Mesenchymal stem cell (in vitro differentiated cells and primary cell): Measurements from ENCODE around the gene AFF2.

ENCODE experiments used
- DNase-seq: peaks from one replicate; pipeline ENCODE4 v3.0.0-alpha.2; 2013
- H2AFZ ChIP-seq: one replicate; pipeline ENCODE4 v1.6.1; 2013; ENCODE audit warnings: low read depth, mild to moderate bottlenecking, control low read depth, inconsistent platforms, low read length, moderate library complexity
- H2AK5ac ChIP-seq: 2 replicates; pipeline ENCODE4 v1.6.1; 2013; ENCODE audit warnings: low read length, moderate library complexity, mild to moderate bottlenecking, inconsistent platforms; ENCODE audit not compliant: severe bottlenecking
- H2BK120ac ChIP-seq: one replicate; pipeline ENCODE4 v1.6.1; 2013; ENCODE audit warnings: low read depth, mild to moderate bottlenecking, inconsistent platforms, low read length, moderate library complexity
- H2BK12ac ChIP-seq, 2 experiments: one replicate each; pipeline ENCODE4 v1.6.1; 2013; ENCODE audit warnings: inconsistent platforms in 2 of 2, low read length in 2 of 2, mild to moderate bottlenecking in 2 of 2, moderate library complexity in 2 of 2, control low read depth in 1 of 2
- H2BK15ac ChIP-seq: one replicate; pipeline ENCODE4 v1.6.1; 2013; ENCODE audit warnings: mild to moderate bottlenecking, low read depth, inconsistent platforms; ENCODE audit not compliant: poor library complexity, severe bottlenecking
- H2BK5ac ChIP-seq: 2 replicates; pipeline ENCODE4 v1.6.1; 2013; ENCODE audit warnings: low read depth, mild to moderate bottlenecking, low read length, control low read depth, inconsistent platforms; ENCODE audit not compliant: poor library complexity, severe bottlenecking
- H3K14ac ChIP-seq, 2 experiments: one replicate each; pipeline ENCODE4 v1.6.1; 2013; ENCODE audit warnings: inconsistent platforms in 2 of 2, low read length in 2 of 2, control low read depth in 1 of 2, mild to moderate bottlenecking in 1 of 2, moderate library complexity in 1 of 2
- H3K18ac ChIP-seq, 2 experiments: one replicate each; pipeline ENCODE4 v1.6.1; 2013; ENCODE audit warnings: inconsistent platforms in 2 of 2, low read length in 2 of 2, control low read depth in 1 of 2, low read depth in 1 of 2, mild to moderate bottlenecking in 1 of 2
- H3K23ac ChIP-seq, 2 experiments: one replicate each; pipeline ENCODE4 v1.6.1; 2013; ENCODE audit warnings: inconsistent platforms in 2 of 2, low read length in 2 of 2, mild to moderate bottlenecking in 2 of 2, moderate library complexity in 2 of 2, control low read depth in 1 of 2
- H3K27ac ChIP-seq: 2 replicates; pipeline ENCODE4 v1.5.1; 2013; ENCODE audit warnings: mild to moderate bottlenecking, moderate library complexity, low read length, control low read depth, inconsistent platforms; ENCODE audit not compliant: poor library complexity, severe bottlenecking
- H3K27me3 ChIP-seq, 2 experiments: 2 replicates each; pipeline versions ENCODE4 v1.6.1 to v1.7.0; 2013; ENCODE audit warnings: low read length in 2 of 2, mild to moderate bottlenecking in 2 of 2, moderate library complexity in 2 of 2, control low read depth in 1 of 2, inconsistent platforms in 1 of 2; ENCODE audit not compliant: control insufficient read depth in 1 of 2, insufficient read depth in 1 of 2
- H3K36me3 ChIP-seq, 2 experiments: 2 replicates each; pipeline versions ENCODE4 v1.6.1 to v1.7.0; 2013; ENCODE audit warnings: low read length in 2 of 2, control low read depth in 1 of 2, inconsistent platforms in 1 of 2, low read depth in 1 of 2, mild to moderate bottlenecking in 1 of 2; ENCODE audit not compliant: insufficient read depth in 2 of 2, control insufficient read depth in 1 of 2
- H3K4ac ChIP-seq, 2 experiments: one replicate each; pipeline ENCODE4 v1.6.1; 2013; ENCODE audit warnings: inconsistent platforms in 2 of 2, low read length in 2 of 2, mild to moderate bottlenecking in 2 of 2, moderate library complexity in 2 of 2, control low read depth in 1 of 2, low read depth in 1 of 2
- H3K4me1 ChIP-seq: 2 replicates; pipeline ENCODE4 v1.6.1; 2013; ENCODE audit warnings: low read depth, low read length, control low read depth; ENCODE audit not compliant: control insufficient read depth, insufficient read depth
- H3K4me2 ChIP-seq: 2 replicates; pipeline ENCODE4 v1.6.1; 2013; ENCODE audit warnings: low read length, mild to moderate bottlenecking, inconsistent platforms; ENCODE audit not compliant: poor library complexity, severe bottlenecking
- H3K4me3 ChIP-seq, 2 experiments: 2 replicates each; pipeline versions ENCODE4 v1.5.1 to v1.7.0; 2013; ENCODE audit warnings: low read length in 2 of 2, mild to moderate bottlenecking in 2 of 2, control low read depth in 1 of 2, low read depth in 1 of 2; ENCODE audit not compliant: insufficient read depth in 1 of 2
- H3K79me1 ChIP-seq: replicated peaks from 2 replicates; pipeline ENCODE4 v1.6.1; 2013; ENCODE audit warnings: mild to moderate bottlenecking, control low read depth, low read length, inconsistent platforms; ENCODE audit not compliant: poor library complexity, severe bottlenecking
- H3K9ac ChIP-seq: 2 replicates; pipeline ENCODE4 v1.7.0; 2013; ENCODE audit warnings: mild to moderate bottlenecking, low read length, moderate library complexity
- H3K9me3 ChIP-seq: 2 replicates; pipeline ENCODE4 v1.7.0; 2013; ENCODE audit warnings: mild to moderate bottlenecking, low read length; ENCODE audit not compliant: control insufficient read depth
- H4K8ac ChIP-seq: one replicate; pipeline ENCODE4 v1.6.1; 2013; ENCODE audit warnings: inconsistent platforms, mild to moderate bottlenecking, low read length, moderate library complexity
- H4K91ac ChIP-seq: one replicate; pipeline ENCODE4 v1.6.1; 2013; ENCODE audit warnings: mild to moderate bottlenecking, low read length, inconsistent platforms
- WGBS: methylation state at CpG from one replicate; pipeline ENCODE4 v1.1.7; 2013; ENCODE audit warnings: mixed read lengths; 5-methylcytosine and 5-hydroxymethylcytosine counted together

AFF2 gene

DNA sequence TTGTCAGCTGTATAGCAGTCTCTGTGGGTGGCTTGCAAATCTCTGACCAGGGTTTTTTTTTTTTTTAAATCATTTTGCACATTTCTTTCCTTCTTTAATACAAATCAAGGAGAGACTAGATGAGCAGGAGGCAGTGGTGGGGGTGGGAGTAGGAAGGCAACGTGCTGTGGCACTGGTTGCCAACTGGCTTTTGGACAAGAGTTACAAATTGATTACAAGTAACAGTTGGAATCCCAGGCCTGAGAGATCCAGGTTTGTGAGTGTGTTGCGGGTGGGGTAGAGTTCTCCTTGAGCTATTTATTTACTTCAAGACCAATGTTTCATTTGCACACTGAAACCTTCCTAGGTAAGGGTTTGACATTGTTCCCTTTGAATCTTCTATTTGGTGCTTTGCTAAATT is 325.3 kb downstream of the AFF2 start:
- H2BK5ac ChIP-seq: no peak overlapping the region
- H3K4me2 ChIP-seq: no peak overlapping the region
- H3K27ac ChIP-seq: no peak overlapping the region
- no peak overlapping the region for H4K8ac ChIP-seq
- no peaks in the 10 kb centered on the region for H3K4me1 ChIP-seq
- H2AFZ ChIP-seq: no peak overlapping the region
- H2AK5ac ChIP-seq: no peak overlapping the region
- no peak overlapping the region for H4K91ac ChIP-seq
- no peak overlapping the region for H3K14ac ChIP-seq
- no peak overlapping the region for H3K23ac ChIP-seq
- H3K9ac ChIP-seq: no peak overlapping the region
- H3K79me1 ChIP-seq: no peaks in the 10 kb centered on the region
- H3K36me3 ChIP-seq: no peaks in the 10 kb centered on the region
- no peak overlapping the region for H3K4ac ChIP-seq
- H2BK12ac ChIP-seq: no peak overlapping the region
- WGBS: 50% methylated on average over 1 of the region's 2 CpGs
- H3K27me3 ChIP-seq: no peaks in the 10 kb centered on the region
- no peak overlapping the region for H2BK120ac ChIP-seq
- H3K9me3 ChIP-seq: no peaks in the 10 kb centered on the region
- H3K4me3 ChIP-seq: no peak overlapping the region
- no peak overlapping the region for H3K18ac ChIP-seq
- H2BK15ac ChIP-seq: no peak overlapping the region
- DNase-seq: no peak

DNA sequence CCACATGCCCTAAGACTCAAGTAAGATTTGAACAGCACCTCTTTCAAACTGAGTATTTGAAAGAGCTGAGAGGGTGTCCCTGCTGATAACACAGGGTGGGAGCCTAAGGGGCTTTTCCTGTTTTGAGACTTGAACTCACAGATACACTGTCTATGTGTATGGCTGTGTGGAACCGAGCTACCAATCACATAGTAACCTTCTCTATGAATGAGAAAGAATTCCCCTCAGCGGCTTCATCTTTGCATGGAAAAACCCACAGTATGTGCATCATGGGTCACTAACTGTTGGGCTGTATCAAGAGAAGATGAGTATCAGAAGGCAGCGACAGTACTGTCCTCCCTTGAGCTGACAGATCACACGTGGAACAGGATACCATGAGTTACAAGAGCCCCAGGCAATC is 336.3 kb downstream of the AFF2 start:
- H2AK5ac ChIP-seq: no peak overlapping the region
- H3K4me1 ChIP-seq: no peaks in the 10 kb centered on the region
- no peak overlapping the region for H2BK15ac ChIP-seq
- no peaks in the 10 kb centered on the region for H3K27me3 ChIP-seq
- no peaks in the 10 kb centered on the region for H3K79me1 ChIP-seq
- H2BK5ac ChIP-seq: no peak overlapping the region
- DNase-seq: no peak
- H3K9ac ChIP-seq: no peak overlapping the region
- no peak overlapping the region for H4K8ac ChIP-seq
- H2AFZ ChIP-seq: no peak overlapping the region
- H2BK12ac ChIP-seq: no peak overlapping the region
- H3K4me3 ChIP-seq: no peak overlapping the region
- H3K18ac ChIP-seq: no peak overlapping the region
- H3K4ac ChIP-seq: no peak overlapping the region
- H3K36me3 ChIP-seq: no peaks in the 10 kb centered on the region
- no peak overlapping the region for H3K4me2 ChIP-seq
- H3K23ac ChIP-seq: no peak overlapping the region
- no peak overlapping the region for H3K14ac ChIP-seq
- H4K91ac ChIP-seq: no peak overlapping the region
- peaks cover 6% of the 10 kb centered on the region for H3K9me3 ChIP-seq
- 94% methylated on average over 2 of the region's 4 CpGs for WGBS
- no peak overlapping the region for H2BK120ac ChIP-seq
- H3K27ac ChIP-seq: no peak overlapping the region

DNA sequence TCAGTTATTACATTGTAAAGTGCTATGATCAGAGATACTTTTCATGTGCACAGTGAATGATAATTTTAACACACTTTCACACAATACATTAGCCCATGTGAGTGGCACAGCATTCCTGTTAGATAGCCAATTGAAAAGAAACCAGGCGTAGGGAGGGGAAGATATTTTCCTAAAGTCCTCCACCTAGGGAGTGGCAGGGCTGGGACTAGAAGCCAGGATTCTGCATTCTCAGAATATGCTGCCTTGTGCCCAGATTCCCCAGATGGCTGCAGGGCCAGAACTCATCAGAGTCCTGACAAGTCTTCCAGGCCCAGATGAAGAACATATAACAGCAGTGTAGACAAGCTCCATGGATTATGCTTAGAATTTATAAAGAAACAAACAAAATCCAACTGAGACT is 350.2 kb downstream of the AFF2 start:
- H3K79me1 ChIP-seq: no peaks in the 10 kb centered on the region
- no peak overlapping the region for H2AFZ ChIP-seq
- H3K14ac ChIP-seq: no peak overlapping the region
- no peak overlapping the region for H3K4me3 ChIP-seq
- no peak for DNase-seq
- no peak overlapping the region for H3K23ac ChIP-seq
- no peak overlapping the region for H3K9ac ChIP-seq
- no peaks in the 10 kb centered on the region for H3K4me1 ChIP-seq
- H2BK120ac ChIP-seq: no peak overlapping the region
- no peaks in the 10 kb centered on the region for H3K27me3 ChIP-seq
- no peak overlapping the region for H2BK5ac ChIP-seq
- H2BK12ac ChIP-seq: no peak overlapping the region
- WGBS: no CpG with 5 or more reads among the region's 1 CpG
- H4K91ac ChIP-seq: no peak overlapping the region
- H3K4ac ChIP-seq: no peak overlapping the region
- no peak overlapping the region for H3K18ac ChIP-seq
- no peak overlapping the region for H2AK5ac ChIP-seq
- no peak overlapping the region for H2BK15ac ChIP-seq
- H3K4me2 ChIP-seq: no peak overlapping the region
- H4K8ac ChIP-seq: no peak overlapping the region
- H3K36me3 ChIP-seq: no peaks in the 10 kb centered on the region
- no peaks in the 10 kb centered on the region for H3K9me3 ChIP-seq
- H3K27ac ChIP-seq: no peak overlapping the region

DNA sequence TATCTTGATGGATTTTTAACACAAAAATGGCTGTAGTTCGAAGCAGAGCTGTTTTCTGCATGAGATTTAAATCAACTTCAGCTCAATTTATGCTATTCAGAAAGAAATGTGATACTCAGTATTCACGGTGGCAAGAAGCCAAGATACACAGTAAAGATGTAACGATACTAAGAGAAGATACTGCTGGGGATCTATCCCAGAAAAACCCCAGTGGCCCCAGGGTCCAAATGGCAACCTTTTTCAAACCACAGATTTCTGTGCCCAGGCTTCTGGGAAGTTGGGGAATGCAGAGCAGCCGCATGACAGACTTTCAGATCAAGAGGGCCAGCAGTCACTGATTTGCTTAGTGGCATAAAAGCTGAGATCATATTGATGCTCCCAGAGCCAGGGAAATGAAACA is 353.9 kb downstream of the AFF2 start:
- DNase-seq: no peak
- Histone ChIP-seq H4K91ac (no peak overlapping the region), H3K27ac (no peak overlapping the region), H3K4me1 (no peaks in the 10 kb centered on the region), H3K9me3 (no peaks in the 10 kb centered on the region), H3K9ac (no peak overlapping the region), H3K27me3 (no peaks in the 10 kb centered on the region), H3K36me3 (no peaks in the 10 kb centered on the region), H3K4me2 (no peak overlapping the region), H2BK120ac (no peak overlapping the region), H3K18ac (no peak overlapping the region), H2AFZ (no peak overlapping the region), H2BK15ac (no peak overlapping the region), H2BK5ac (no peak overlapping the region), H4K8ac (no peak overlapping the region), H2BK12ac (no peak overlapping the region), H3K4ac (no peak overlapping the region), H3K79me1 (no peaks in the 10 kb centered on the region), H3K4me3 (no peak overlapping the region), H2AK5ac (no peak overlapping the region), H3K14ac (no peak overlapping the region), H3K23ac (no peak overlapping the region)
- 82% methylated on average over 3 of the region's 4 CpGs for WGBS
